HepG2 (cell line): ENCODE data around the gene NFE2L2. TPM values are rescaled to one million over a fixed set of nuclear protein-coding genes. Genes with fewer than 3 reads are reported as not detected.

ENCODE experiments used
- ADNP ChIP-seq: sonication (generic); formaldehyde crosslinking; IDR thresholded peaks from 2 replicates; pipeline ENCODE4 v1.4.0; 2020; ENCODE audit warnings: missing genetic modification reagents
- AHDC1 ChIP-seq: sonication (generic); formaldehyde crosslinking; IDR thresholded peaks from 2 replicates; pipeline ENCODE4 v1.5.1; 2020; ENCODE audit warnings: mild to moderate bottlenecking, missing genetic modification reagents, borderline replicate concordance
- CREM ChIP-seq, 2 experiments: sonication (generic) in 1 of 2; formaldehyde crosslinking in 1 of 2; IDR thresholded peaks; 2 replicates each; pipeline versions ENCODE4 v1.4.0 to v1.6.1; 2016 to 2020; ENCODE audit warnings: antibody characterized with exemption in 1 of 2, mild to moderate bottlenecking in 1 of 2, missing genetic modification reagents in 1 of 2
- HDAC2 ChIP-seq: sonication (generic); formaldehyde crosslinking; IDR thresholded peaks from 2 replicates; pipeline ENCODE4 v1.4.0; 2020; ENCODE audit warnings: missing genetic modification reagents
- HNF1B ChIP-seq: sonication (generic); formaldehyde crosslinking; IDR thresholded peaks from 2 replicates; pipeline ENCODE4 v1.5.1; 2020; ENCODE audit warnings: mild to moderate bottlenecking, moderate library complexity, missing genetic modification reagents
- LBX2 ChIP-seq: sonication (generic); formaldehyde crosslinking; IDR thresholded peaks from 2 replicates; pipeline ENCODE4 v1.5.0; 2020; ENCODE audit warnings: missing genetic modification reagents, mild to moderate bottlenecking, borderline replicate concordance
- MIXL1 ChIP-seq: IDR thresholded peaks from 2 replicates; pipeline ENCODE4 v1.6.1; 2016
- PLSCR1 ChIP-seq: sonication (generic); formaldehyde crosslinking; IDR thresholded peaks from 2 replicates; pipeline ENCODE4 v1.5.0; 2020; ENCODE audit warnings: missing genetic modification reagents, mild to moderate bottlenecking, borderline replicate concordance
- SP5 ChIP-seq: IDR thresholded peaks from 2 replicates; pipeline ENCODE4 v1.6.1; 2016; ENCODE audit warnings: low read depth, borderline replicate concordance
- SRSF4 ChIP-seq: fragments of 200-400 bp; formaldehyde crosslinking; IDR thresholded peaks from one replicate; pipeline ENCODE4 v1.6.1; 2018; ENCODE audit warnings: mild to moderate bottlenecking, low read depth, low read length, moderate library complexity; ENCODE audit not compliant: poor library complexity, severe bottlenecking
- SSRP1 ChIP-seq: IDR thresholded peaks from 2 replicates; pipeline ENCODE4 v1.6.1; 2016; ENCODE audit warnings: control low read depth
- TEF ChIP-seq: sonication (generic); formaldehyde crosslinking; IDR thresholded peaks from 2 replicates; pipeline ENCODE4 v1.5.0; 2020; ENCODE audit warnings: missing genetic modification reagents
- ZBTB39 ChIP-seq: sonication (generic); formaldehyde crosslinking; IDR thresholded peaks from 2 replicates; pipeline ENCODE4 v1.5.0; 2020; ENCODE audit warnings: missing genetic modification reagents
- ZNF720 ChIP-seq: sonication (generic); formaldehyde crosslinking; IDR thresholded peaks from 2 replicates; pipeline ENCODE4 v1.4.0; 2020; ENCODE audit warnings: missing genetic modification reagents
- ZNF776 ChIP-seq: sonication (generic); formaldehyde crosslinking; IDR thresholded peaks from 2 replicates; pipeline ENCODE4 v1.4.0; 2020; ENCODE audit warnings: mild to moderate bottlenecking, missing genetic modification reagents
- polyA plus RNA-seq, 8 experiments: library from polyadenylated mRNA; depleted of rRNA in 3 of 8; stranded (reverse) in 7 of 8; unstranded in 1 of 8; fragments of >200 nt; fragmentation: Illumina TruSeq in 4 of 8; extraction: Trizol in 4 of 8; gene quantifications; 2 replicates each; pipeline versions ENCODE4 v1.2.1 to v1.2.3, GENCODE V29; 2011 to 2016; ENCODE audit warnings: low read depth in 4 of 8, missing spikeins in 1 of 8, mixed read lengths in 1 of 8; ENCODE audit not compliant: insufficient read depth in 1 of 8
- total RNA-seq, 5 experiments: library from RNA; depleted of rRNA; stranded (reverse); fragments of >200 nt; fragmentation: Illumina TruSeq; extraction: Trizol; gene quantifications; 2 replicates each; pipeline ENCODE4 v1.2.3, GENCODE V29; 2016; ENCODE audit warnings: low read depth in 1 of 5

NFE2L2 gene
- total and polyA plus RNA-seq, 2 of the 13 experiments (the other 11 are each of a cell fraction or from before 2014, with no cell fraction given) = 84.6 to 215 TPM

- no peak for TF ChIP-seq PLSCR1 (CRISPR knock-in tag)
- TF ChIP-seq LBX2 (CRISPR knock-in tag) = 0 out of 2 replicates have a peak, but pooled peaks have one; percentile 4
- TF ChIP-seq ADNP (CRISPR knock-in tag) = peak; percentile 48; the same call in 1 of the 2 replicates
- peak; percentile 96 for TF ChIP-seq CREM (IDR thresholded peaks at IDR 0.05)
- TF ChIP-seq CREM (CRISPR knock-in tag; IDR thresholded peaks at IDR 0.05) = no peak
- TF ChIP-seq ZNF776 (CRISPR knock-in tag) = no peak
- TF ChIP-seq MIXL1 (CRISPR knock-in tag) = peak; percentile 22
- TF ChIP-seq SRSF4 = no peak
- peak; percentile 51; the same call in 1 of the 2 replicates for TF ChIP-seq AHDC1 (CRISPR knock-in tag)
- 0 out of 2 replicates have a peak, but pooled peaks have one; percentile 25 for TF ChIP-seq ZBTB39
- peak; percentile 94 for TF ChIP-seq HDAC2 (CRISPR knock-in tag)
- peak; percentile 21; the same call in 1 of the 2 replicates for TF ChIP-seq TEF (CRISPR knock-in tag)
- peak; percentile 95 for TF ChIP-seq SP5 (CRISPR knock-in tag)
- TF ChIP-seq HNF1B (CRISPR knock-in tag) = peak; percentile 87
- no peak for TF ChIP-seq SSRP1
- TF ChIP-seq ZNF720 (CRISPR knock-in tag) = no peak
These were observed at the start of gene NFE2L2 (continued) for GRCh38 chr2:177264693-177265587.
